ENCODE data around the gene ARFIP1.
"Not testable (repeated sequence)": the region's sequence is repeated elsewhere in the genome, so short reads cannot be mapped to it uniquely, and the experiment has no call there.

ARFIP1 gene

GRCh38 chr4:152847376-152847775, 67.6 kb downstream of the ARFIP1 start:
- TF ChIP-seq GATA1 (IDR thresholded peaks at IDR 0.05; ENCODE audit: low read depth, low read length) (no peak), POLR2A (IDR thresholded peaks at IDR 0.05; ENCODE audit: low read length) (no peak)
- DNase-seq, result no peak

- TF ChIP-seq POLR2A (IDR thresholded peaks at IDR 0.05; ENCODE audit: low read length) (no peak), GATA1 (IDR thresholded peaks at IDR 0.05; ENCODE audit: low read depth, low read length) (no peak)
- no peak for DNase-seq
Measured at GRCh38 chr4:152848508-152848907, 68.8 kb downstream of the ARFIP1 start.

- TF ChIP-seq POLR2A (IDR thresholded peaks at IDR 0.05; ENCODE audit: low read length) (no peak), GATA1 (IDR thresholded peaks at IDR 0.05; ENCODE audit: low read depth, low read length) (no peak)
- no peak for DNase-seq
Measured at GRCh38 chr4:152849350-152849749, 69.6 kb downstream of the ARFIP1 start.

- DNase-seq, result no peak
- no peak for TF ChIP-seq POLR2A (IDR thresholded peaks at IDR 0.05; ENCODE audit: low read length)
- TF ChIP-seq GATA1 (IDR thresholded peaks at IDR 0.05; ENCODE audit: low read depth, low read length), result no peak
Measured at GRCh38 chr4:152850377-152850776, 70.6 kb downstream of the ARFIP1 start.

- TF ChIP-seq GATA1 (IDR thresholded peaks at IDR 0.05; ENCODE audit: low read depth, low read length) (no peak), POLR2A (IDR thresholded peaks at IDR 0.05; ENCODE audit: low read length) (no peak)
- no peak for DNase-seq
Measured at GRCh38 chr4:152851226-152851625, 71.5 kb downstream of the ARFIP1 start.

GRCh38 chr4:152853293-152853692, 73.5 kb downstream of the ARFIP1 start:
- no peak for DNase-seq
- TF ChIP-seq POLR2A (IDR thresholded peaks at IDR 0.05; ENCODE audit: low read length) (no peak), GATA1 (IDR thresholded peaks at IDR 0.05; ENCODE audit: low read depth, low read length) (no peak)

- not testable (repeated sequence) for DNase-seq
Measured at GRCh38 chr4:152854016-152854415, 74.3 kb downstream of the ARFIP1 start.

- TF ChIP-seq POLR2A (IDR thresholded peaks at IDR 0.05; ENCODE audit: low read length), result no peak
- TF ChIP-seq GATA1 (IDR thresholded peaks at IDR 0.05; ENCODE audit: low read depth, low read length), result no peak
- DNase-seq, result no peak
Measured at GRCh38 chr4:152856960-152857359, 77.2 kb downstream of the ARFIP1 start.

- DNase-seq, result no peak
- TF ChIP-seq GATA1 (IDR thresholded peaks at IDR 0.05; ENCODE audit: low read depth, low read length) (no peak), POLR2A (IDR thresholded peaks at IDR 0.05; ENCODE audit: low read length) (no peak)
Measured at GRCh38 chr4:152858934-152859333, 79.2 kb downstream of the ARFIP1 start.

- no peak for DNase-seq
- no peak for TF ChIP-seq GATA1 (IDR thresholded peaks at IDR 0.05; ENCODE audit: low read depth, low read length)
- no peak for TF ChIP-seq POLR2A (IDR thresholded peaks at IDR 0.05; ENCODE audit: low read length)
Measured at GRCh38 chr4:152860046-152860445, 80.3 kb downstream of the ARFIP1 start.

GRCh38 chr4:152862608-152863007, 82.9 kb downstream of the ARFIP1 start:
- DNase-seq, result no peak
- no peak for TF ChIP-seq POLR2A (IDR thresholded peaks at IDR 0.05; ENCODE audit: low read length)
- TF ChIP-seq GATA1 (IDR thresholded peaks at IDR 0.05; ENCODE audit: low read depth, low read length), result no peak

- no peak for DNase-seq
- TF ChIP-seq POLR2A (IDR thresholded peaks at IDR 0.05; ENCODE audit: low read length) (no peak), GATA1 (IDR thresholded peaks at IDR 0.05; ENCODE audit: low read depth, low read length) (no peak)
Measured at GRCh38 chr4:152864361-152864760, 84.6 kb downstream of the ARFIP1 start.

- DNase-seq, result not testable (repeated sequence)
Measured at GRCh38 chr4:152866432-152866993, 86.8 kb downstream of the ARFIP1 start.

- TF ChIP-seq POLR2A (IDR thresholded peaks at IDR 0.05; ENCODE audit: low read length), result no peak
- DNase-seq, result no peak
Measured at GRCh38 chr4:152870606-152871005, 90.9 kb downstream of the ARFIP1 start.

- no peak for DNase-seq
- no peak for TF ChIP-seq POLR2A (IDR thresholded peaks at IDR 0.05; ENCODE audit: low read length)
- TF ChIP-seq GATA1 (IDR thresholded peaks at IDR 0.05; ENCODE audit: low read depth, low read length), result no peak
Measured at GRCh38 chr4:152875261-152875660, 95.5 kb downstream of the ARFIP1 start.

GRCh38 chr4:152877868-152878267, 98.1 kb downstream of the ARFIP1 start:
- no peak for TF ChIP-seq POLR2A (IDR thresholded peaks at IDR 0.05; ENCODE audit: low read length)
- TF ChIP-seq GATA1 (IDR thresholded peaks at IDR 0.05; ENCODE audit: low read depth, low read length), result no peak
- no peak for DNase-seq

Data from erythroblast (primary cell).